Activated naive CD4-positive, alpha-beta T cell treated with anti-CD3 and anti-CD28 coated beads, Interleukin-2, amount 50 U/mL, for 16 hours (primary cell): ENCODE data around the gene RNF123.
"Not testable (repeated sequence)": the region's sequence is repeated elsewhere in the genome, so short reads cannot be mapped to it uniquely, and the experiment has no call there.

Experiments
- DNase-seq: peaks from one replicate; pipeline ENCODE4 v3.0.0-alpha.2; 2020

Gene RNF123

GRCh38 chr3:49721896-49722781, 32.8 kb downstream of the RNF123 start:
- no peak for DNase-seq

GRCh38 chr3:49722896-49723295, 33.5 kb downstream of the RNF123 start:
- DNase-seq, result no peak

- peak; percentile 65 for DNase-seq
Measured at GRCh38 chr3:49723296-49723627, 33.9 kb downstream of the RNF123 start.

- peak; percentile 92 for DNase-seq
Measured at GRCh38 chr3:49723628-49724551, 34.5 kb downstream of the RNF123 start, which contains the start of gene GMPPB. Gene GMPPB, minus strand, starts transcription at chr3:49723951. Its CDS starts 225 bp downstream, at chr3:49723726.

- no peak for DNase-seq
Measured at GRCh38 chr3:49724586-49724985, 35.2 kb downstream of the RNF123 start.

- DNase-seq, result no peak
Measured at GRCh38 chr3:49725906-49726681, 36.7 kb downstream of the RNF123 start.

GRCh38 chr3:49727154-49727923, 38.0 kb downstream of the RNF123 start:
- DNase-seq, result no peak

GRCh38 chr3:49727924-49728361, 38.6 kb downstream of the RNF123 start:
- DNase-seq, result no peak

- no peak for DNase-seq
Measured at GRCh38 chr3:49729966-49730609, 40.7 kb downstream of the RNF123 start.

- no peak for DNase-seq
Measured at GRCh38 chr3:49732597-49732996, 43.2 kb downstream of the RNF123 start.

- DNase-seq, result no peak
Measured at GRCh38 chr3:49733551-49733950, 44.2 kb downstream of the RNF123 start.

- no peak for DNase-seq
Measured at GRCh38 chr3:49734752-49735151, 45.4 kb downstream of the RNF123 start.

GRCh38 chr3:49738067-49738713, 48.8 kb downstream of the RNF123 start:
- DNase-seq, result no peak

GRCh38 chr3:49740427-49740826, 51.1 kb downstream of the RNF123 start:
- no peak for DNase-seq

- DNase-seq, result no peak
Measured at GRCh38 chr3:49745986-49746385, 56.6 kb downstream of the RNF123 start.

GRCh38 chr3:49747792-49748480, 58.6 kb downstream of the RNF123 start:
- no peak for DNase-seq

GRCh38 chr3:49748874-49749273, 59.5 kb downstream of the RNF123 start:
- DNase-seq, result not testable (repeated sequence)

- no peak for DNase-seq
Measured at GRCh38 chr3:49750056-49750455, 60.7 kb downstream of the RNF123 start.

GRCh38 chr3:49751501-49751900, 62.1 kb downstream of the RNF123 start:
- no peak for DNase-seq

GRCh38 chr3:49754536-49754935, 65.2 kb downstream of the RNF123 start:
- DNase-seq, result no peak
